ENCODE measurements around the gene ATPAF1.
A peak's percentile ranks its signal among the peaks of the same experiment; 100 is the strongest.
"Not testable (repeated sequence)": the region's sequence is repeated elsewhere in the genome, so short reads cannot be mapped to it uniquely, and the experiment has no call there.

The ATPAF1 gene, protein sequence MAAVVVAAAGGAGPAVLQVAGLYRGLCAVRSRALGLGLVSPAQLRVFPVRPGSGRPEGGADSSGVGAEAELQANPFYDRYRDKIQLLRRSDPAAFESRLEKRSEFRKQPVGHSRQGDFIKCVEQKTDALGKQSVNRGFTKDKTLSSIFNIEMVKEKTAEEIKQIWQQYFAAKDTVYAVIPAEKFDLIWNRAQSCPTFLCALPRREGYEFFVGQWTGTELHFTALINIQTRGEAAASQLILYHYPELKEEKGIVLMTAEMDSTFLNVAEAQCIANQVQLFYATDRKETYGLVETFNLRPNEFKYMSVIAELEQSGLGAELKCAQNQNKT

DNA sequence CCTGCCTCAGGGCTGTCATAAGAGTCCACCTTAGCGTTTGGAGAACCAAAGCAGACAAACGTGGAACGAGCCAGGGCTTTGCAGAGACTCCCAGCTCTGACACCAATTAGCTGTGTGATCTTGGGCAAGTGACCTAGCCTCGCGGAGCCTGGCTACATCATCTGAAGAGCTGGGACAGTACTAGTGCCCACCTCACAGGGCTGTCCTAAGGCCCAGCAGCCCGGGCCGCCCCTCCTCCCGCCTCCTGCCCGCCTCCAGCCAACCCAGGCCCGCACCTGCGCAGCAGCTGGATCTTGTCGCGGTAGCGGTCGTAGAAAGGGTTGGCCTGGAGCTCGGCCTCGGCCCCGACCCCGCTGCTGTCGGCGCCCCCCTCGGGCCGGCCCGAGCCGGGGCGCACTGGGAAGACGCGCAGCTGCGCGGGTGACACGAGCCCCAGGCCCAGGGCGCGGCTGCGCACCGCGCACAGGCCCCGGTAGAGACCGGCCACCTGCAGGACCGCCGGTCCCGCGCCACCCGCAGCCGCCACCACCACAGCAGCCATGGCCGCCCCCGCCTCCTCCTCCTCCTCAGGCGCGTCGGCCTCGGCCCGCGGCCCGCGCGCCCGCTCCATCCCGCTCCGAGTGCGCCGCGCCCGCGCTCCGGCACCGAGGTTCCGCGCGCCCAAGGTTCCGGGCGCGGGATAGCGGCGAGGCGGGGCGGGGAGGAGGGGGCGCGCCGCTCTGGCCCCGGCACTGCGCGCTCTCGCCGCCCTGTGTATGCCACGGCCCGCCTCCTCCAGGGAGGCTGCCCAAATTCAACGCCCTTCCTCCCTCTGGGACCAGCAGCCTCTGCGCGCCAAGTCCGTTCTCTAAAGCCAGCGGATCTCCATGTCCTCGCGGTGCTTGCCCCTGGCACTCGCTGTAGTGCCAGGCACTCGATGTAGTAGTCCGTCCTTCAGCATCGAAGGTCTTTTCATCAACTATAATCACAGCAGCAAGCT is at the start of gene ATPAF1:
Gene ATPAF1, minus strand, starts transcription at position 583 of the 979 bp plus-strand sequence. Its CDS starts 42 bp downstream, at position 541.
- peak; percentile 91 for DNase-seq (ENCODE audit: low spot score)

DNA sequence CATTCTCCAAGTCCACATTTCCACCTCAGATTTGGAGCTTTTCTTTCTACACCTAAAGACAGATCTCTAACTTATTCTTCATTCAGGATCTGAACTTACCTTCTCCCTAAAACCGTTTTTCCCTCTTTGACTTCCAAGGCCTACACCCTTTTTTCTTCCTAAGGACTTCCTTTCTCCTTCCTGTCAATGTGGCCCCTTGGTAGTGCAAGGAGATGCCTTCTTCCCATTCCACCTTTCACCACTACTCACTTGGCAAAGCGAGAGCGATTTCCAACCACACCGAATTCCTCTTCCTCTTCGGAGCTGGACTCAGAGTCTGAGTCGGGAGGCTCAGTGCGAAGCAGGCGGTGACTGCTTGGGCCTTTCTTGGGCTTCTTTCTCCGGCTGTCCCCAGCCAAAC is 49.5 kb upstream of the ATPAF1 start:
- no peak for DNase-seq (ENCODE audit: low spot score)

DNA sequence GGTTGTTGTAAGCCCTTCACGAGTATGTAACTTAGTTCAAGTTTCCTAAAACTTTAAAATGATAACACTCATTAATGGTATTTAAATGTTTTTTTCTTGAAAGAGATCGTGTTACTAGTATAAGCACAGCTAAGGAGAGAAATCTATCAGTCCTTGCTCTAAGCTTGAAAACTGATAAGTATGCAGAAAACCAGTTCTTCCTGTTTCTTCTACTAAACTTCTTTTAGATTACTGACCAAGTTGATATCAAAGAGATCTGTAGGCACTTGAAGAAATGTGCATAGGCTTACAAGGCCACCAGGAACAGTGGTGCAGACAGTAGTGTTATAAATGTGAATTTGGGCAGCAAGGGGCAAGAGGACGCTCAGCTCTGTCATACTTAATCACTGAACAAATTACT is 46.8 kb upstream of the ATPAF1 start:
- no peak for DNase-seq (ENCODE audit: low spot score)

DNA sequence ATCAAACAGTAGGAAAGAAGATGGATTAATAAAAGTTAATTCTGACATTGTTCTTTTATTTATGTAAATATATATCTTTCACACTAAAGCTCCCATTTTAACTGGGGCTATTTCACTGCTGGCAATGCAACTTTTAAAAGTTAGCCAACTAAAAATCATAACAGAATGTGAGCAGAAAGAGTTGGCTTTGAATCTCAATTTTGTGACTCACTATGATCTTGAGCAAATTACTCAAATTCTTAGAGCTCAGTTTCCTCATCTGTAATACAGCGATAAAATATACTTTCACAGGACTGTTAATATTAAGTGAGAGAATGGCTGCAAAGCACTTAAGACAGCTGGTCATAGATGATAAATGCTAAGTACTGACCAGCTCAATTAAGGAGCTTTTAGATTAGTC is 40.0 kb upstream of the ATPAF1 start:
- DNase-seq (ENCODE audit: low spot score) = no peak

DNA sequence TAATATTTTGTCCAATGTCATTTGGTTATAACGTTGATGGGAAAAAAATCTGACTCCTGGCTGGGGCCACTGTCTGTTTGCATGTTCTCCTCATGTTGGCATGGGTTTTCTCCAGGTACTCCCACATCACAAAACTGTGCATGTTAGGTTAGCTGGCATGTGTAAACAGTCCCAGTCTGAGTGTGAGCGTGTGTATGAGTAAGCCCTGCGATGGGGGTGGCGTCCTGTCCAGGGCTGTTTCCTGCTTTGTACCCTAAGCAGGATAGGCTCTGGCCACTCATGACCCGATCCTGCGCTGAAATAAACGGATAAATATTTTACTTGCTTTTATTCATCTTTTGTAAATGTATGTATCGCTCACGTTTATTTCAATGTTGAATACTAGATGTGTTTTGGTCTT is 37.2 kb upstream of the ATPAF1 start:
- no peak for DNase-seq (ENCODE audit: low spot score)

DNA sequence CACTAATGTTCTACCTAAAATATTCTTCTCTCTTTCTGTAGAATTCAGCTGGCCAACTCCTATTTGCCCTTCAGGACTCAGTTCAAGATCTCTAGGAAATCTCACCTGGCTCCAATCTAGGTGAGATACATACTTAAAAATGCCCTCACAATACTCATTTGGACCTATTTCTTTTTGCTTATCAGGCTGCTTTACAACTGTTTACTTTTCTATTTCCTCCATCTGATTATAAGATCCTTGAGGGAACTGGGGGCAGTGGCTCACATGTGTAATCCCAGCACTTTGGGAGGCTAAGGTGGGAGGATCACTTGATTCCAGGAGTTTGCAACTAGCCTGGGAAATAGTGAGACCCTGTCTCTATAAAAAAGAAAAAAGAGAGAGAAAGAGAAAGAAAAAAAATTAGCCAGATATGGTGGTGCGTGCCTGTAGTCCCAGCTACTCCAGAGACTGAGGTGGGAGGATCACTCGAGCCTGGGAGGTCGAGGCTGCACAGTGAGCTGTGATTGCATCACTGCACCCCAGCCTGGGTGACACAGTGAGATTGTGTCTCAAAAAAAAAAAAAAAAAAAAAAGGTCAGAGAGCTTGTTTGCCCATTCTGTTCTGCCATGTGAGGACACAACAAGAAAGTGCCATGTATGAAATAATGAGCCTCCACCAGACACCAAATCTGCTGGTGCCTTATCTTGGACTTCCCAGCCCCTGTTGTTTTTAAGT is 35.9 kb upstream of the ATPAF1 start:
- DNase-seq (ENCODE audit: low spot score) = no peak

DNA sequence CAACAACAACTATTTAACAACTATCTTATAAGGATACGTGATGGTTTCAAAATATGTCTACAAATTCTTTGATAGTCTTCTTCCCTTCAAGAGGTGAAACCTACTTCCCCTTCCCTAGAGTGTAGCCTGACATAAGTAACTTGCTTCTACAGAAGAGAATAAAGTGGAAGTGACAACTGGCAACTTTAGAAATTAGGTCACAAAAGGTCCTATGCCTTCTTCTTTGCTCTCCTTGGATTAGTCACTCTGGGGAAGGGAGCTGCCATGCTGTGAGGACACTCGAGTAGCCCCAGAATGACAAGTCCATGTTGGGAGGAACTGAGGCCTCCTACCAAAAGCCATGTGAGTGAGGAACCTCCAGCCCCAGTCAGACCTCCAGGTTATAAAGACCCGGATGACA is 31.5 kb upstream of the ATPAF1 start:
- no peak for DNase-seq (ENCODE audit: low spot score)

DNA sequence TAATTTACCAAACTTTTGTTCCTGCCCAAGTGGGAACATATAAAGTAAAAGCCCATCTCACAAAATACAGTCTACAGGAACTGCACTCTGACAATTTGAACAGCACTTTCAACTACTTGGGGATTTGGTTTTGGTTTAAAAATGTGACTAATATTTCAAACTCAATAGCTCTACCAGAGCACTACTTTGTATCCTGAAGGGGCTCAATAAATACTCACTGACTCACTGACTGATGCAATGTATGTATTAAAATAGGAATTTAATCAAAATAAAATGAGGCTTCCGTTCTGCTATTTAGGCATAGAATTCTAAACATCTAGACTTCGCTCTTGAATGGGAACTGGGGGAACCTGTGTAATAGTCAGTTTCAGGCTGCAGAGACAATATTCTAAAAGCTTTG is 28.9 kb upstream of the ATPAF1 start:
- DNase-seq (ENCODE audit: low spot score) = no peak

DNA sequence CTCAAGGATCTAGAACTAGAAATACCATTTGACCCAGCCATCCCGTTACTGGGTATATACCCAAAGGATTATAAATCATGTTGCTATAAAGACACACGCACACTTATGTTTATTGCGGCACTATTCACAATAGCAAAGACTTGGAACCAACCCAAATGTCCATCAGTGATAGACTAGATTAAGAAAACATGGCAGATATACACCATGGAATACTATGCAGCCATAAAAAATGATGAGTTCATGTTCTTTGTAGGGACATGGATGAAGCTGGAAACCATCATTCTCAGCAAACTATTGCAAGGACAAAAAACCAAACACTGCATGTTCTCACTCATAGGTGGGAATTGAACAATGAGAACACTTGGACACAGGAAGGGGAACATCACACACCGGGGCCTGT is 26.5 kb upstream of the ATPAF1 start:
- not testable (repeated sequence) for DNase-seq (ENCODE audit: low spot score)

DNA sequence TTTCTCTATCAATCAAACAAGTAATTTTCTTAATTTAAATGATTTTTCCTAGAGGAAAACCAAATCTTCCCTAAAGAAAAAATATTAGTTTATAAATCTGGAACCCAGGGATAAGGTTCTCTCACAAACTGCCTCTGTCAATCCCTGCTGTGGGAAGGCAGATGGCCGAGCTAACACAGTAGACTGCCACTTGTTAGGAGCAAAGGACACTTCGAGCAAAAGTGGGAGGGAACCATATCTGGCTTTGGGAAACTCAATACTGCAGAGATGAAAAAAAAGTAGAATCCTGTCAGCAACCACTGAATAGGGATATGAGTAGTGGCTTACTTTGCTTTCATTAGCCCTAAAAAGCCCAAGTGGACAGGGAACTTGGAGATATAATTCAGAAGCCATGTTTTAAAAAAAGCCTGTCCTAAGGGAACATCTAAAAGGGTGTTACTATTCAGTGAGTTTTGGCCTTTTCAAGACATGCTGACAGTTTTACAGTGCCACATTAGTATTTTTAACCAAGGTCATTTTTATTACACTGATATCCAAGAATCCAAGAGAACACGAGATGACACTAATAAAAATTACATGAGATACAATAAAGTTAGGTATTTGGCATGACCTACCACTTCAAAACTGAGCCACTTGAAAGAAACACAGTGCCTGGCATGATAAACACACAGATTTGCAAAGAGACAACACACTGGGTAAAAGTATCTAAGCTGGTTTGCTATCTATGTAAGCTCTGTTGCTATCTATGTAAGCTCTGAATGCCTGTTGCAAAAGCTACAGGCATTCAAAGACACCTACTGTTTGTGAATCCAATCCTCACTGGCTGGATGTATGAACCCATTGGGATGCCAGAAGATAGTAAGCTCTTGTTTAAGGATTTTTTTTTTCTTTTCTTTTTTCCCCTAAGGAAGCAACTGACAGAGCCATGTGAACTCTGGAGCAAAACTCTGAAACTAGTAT is 24.9 kb upstream of the ATPAF1 start:
- no peak for DNase-seq (ENCODE audit: low spot score)

DNA sequence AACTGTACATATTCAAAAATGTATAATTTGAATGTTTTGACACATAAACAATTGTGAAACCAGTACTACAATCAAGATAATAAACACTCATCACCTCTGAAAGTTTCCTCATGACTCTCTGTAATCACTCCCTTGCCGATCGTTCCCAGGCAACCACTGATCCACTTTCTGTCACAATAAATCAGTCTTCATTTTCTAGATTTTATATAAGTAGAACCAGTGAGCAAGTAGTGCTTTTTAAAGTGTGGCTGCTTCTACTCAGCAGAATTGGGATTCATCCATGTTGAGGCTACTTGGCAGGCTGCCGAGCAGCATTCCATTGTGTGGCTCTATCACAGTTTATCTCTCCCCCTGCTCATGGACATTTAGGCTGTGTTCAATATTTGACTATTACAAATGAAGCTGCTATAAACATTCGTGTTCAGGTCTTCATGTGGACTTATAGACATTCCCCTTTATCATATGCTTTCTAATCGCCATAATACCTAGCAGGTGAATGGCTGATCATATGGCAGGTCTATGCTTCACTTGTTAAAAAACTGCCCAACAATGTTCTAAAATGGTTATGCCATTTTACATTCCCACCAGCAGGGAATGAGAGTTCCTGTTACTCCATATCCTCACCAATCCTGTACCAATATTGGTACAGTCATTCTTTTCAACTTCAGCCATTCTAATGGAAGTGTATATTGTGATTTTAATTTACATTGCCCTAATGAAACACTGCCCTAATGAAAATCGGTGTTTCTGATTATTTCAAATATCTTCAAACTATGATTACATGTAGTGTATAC is 24.0 kb upstream of the ATPAF1 start:
- no peak for DNase-seq (ENCODE audit: low spot score)

DNA sequence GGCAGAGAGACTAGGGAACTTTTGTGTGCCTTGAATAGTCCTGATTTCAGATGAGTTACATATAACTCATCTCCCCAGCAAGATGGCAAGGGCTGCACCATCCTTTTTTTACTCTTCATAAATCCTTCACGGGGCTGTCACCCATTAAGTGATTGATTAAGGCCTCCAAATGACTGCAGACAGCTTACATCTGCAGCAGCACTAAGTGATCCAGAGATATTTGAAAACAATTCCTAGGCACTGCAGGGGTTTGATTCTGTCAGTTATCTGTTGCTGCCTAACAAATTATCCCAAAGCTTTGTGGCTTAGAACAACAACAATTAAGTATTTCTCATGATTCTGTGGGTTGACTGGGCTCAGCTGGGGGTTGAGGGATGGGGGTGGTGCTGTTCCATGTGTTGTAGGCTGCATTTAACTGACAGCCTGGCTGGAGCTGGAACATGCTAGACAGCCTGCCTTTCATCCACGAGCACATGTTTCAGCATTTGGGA is 22.8 kb upstream of the ATPAF1 start:
- no peak for DNase-seq (ENCODE audit: low spot score)

DNA sequence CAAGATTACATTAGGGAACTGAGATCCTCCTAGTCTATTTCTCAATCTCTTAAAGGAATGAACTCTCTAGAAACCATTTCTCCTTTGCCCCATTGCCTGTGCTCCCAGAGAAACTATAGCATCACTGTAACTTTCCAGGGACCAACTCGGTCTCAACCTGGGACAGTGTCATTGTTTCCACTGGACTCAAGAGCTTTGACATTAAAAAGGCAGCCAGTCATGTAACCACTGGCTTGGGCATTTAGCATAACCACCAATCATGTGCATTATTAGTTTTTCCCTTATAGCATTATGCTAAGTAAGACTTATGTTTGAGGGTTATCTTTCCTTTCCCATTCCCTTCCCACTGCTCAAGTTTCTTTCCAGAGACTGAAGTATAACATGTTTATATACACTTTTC is 21.7 kb upstream of the ATPAF1 start:
- no peak for DNase-seq (ENCODE audit: low spot score)

DNA sequence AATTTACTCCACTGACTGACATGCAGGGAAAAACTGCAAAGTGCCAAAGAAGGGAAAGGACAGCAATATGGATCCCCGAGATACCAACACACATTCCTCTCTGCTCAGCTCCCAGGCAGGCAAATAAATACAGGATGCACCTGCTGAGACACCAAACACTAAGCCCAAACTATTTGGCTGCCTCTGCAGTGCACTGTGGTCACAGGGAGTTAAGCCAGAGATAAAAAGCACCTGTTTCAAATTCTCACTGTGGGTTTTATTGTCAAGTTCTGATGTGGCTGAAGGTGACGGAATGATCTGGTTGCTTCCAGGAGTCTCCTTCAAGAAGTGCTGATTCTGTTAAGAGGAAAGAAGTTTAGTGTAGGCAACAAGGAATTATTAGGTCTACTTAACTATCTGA is 21.2 kb upstream of the ATPAF1 start:
- DNase-seq (ENCODE audit: low spot score) = no peak

DNA sequence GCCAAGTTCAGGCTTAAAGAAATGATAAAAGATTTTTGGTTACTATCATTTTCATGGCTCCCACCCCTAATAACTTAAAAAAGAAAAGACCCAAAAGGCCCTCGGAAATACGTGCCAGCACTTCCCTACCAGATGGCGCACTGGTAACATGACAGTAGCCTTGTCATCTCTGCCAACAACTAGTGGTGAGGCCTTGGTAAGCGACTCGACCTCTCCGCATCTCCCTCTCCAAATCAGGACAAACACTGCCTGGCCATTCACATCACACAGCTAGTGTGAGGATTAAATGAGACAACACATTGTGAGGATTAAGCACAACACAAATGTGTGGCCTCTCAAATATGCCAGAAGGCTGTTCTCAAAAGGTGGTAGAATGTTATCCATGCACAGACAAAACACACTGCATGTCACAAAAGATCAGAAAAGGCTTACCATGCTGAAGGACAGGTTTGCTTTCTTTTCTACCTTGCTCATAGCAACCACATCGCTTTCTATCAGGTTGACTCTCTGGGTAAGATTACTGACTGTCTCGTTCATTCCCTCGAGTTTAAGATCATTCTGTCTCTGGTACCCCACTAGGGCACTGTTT is 19.9 kb upstream of the ATPAF1 start:
- no peak for DNase-seq (ENCODE audit: low spot score)

DNA sequence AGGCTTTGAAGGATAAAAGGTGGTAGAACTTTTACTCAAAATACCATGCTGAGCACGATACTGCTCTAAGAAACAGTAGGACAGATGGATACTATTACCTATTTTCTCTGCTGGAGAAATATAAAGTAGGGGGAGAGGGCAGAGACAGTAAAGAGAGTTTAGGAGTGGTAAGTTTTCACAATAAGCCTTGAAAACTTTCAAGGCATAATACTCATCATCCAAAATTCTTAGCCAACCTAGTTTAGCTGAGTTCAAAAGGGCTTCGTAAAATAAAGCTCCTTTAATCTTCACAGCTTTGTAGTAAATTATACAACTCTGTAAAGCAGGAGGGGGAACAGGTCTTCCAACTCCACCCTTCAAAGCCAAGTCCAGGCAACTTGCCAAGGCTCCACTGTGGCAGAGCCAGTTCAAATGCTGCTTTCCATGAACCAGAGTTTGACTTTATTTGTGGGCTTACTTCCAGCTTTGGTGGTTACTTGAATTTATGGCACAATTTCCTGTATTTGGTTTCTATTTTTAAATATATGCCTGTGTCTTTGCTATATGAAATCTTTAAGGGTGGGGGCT is 19.0 kb upstream of the ATPAF1 start:
- peak; percentile 48 for DNase-seq (ENCODE audit: low spot score)

DNA sequence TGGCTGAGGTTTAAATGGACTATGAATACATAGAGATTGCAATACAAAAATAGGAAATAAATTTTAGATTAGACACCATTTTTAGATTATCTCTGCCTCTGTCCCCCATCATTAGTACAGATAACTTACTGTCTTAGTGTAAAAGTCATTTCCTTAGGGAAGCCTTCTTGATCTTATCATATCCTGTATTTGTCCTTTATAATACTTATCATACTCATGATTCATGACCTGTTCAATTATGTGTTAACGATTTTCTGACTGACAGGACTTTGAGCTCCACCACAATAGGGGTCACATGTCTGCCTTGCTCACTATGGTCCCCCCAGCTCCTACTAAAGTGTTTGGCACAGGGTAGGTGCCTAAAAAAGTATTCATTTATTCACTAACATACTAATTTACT is 18.1 kb upstream of the ATPAF1 start:
- no peak for DNase-seq (ENCODE audit: low spot score)

DNA sequence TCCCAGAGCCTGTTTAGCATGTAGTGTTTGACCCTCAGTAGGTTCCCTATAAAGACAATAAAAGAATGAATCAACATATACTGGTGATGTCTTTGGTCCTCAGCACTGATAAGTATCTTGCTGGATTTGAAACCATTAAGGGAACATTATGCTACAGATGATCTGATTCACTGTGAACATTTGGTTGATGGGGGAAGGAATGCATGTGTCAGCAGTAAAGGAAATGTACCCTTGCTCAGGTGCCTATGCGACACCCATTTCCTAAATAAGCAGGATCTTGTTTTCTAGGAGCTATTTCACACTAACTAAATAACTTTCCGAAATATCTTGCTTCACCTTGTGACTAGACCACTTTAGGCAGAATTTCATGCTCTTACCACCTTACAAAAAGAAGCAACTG is 16.5 kb upstream of the ATPAF1 start:
- DNase-seq (ENCODE audit: low spot score) = no peak

DNA sequence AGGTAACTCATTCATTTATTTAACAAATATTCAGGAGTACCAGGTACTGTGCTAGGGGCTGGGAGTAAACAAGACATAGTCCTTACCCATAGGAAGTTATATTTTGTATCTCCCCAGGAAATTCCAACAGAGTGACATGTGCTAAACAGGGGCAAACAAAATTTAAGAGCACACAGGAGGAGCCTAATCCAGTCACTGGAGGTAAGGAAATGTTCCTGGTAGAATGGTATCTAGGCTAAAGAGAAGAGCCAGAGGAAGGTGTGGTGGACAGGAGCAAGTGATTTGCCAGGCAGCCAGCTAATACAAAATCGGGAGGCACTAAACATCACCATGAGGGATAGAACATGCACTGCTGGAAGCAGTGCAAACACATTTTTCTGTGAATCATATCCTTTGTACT is 13.9 kb upstream of the ATPAF1 start:
- DNase-seq (ENCODE audit: low spot score) = no peak
